ENCODE measurements around the gene CDH22.

The CDH22 gene

DNA sequence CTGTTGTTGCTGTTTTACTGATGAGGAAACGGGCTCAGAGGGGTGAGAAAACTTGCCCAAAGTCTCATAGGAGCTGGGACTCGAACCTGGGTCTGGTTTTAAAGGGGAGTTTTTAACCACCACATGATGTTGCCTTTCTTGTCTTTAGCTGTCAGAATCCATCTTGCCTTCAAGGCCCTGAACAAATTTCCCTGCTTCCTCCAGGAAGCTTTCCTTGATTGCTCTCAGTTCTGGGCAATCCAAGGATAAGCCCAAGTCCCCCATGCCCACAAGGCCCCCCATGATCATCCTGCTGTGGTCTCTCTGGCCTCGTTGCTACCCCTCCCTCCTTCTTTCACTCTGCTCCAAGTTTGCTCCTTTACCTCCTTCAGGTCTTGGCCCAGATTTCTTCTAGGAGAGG, 116.7 kb downstream of the CDH22 start:
- no peaks in the 10 kb centered on the region for H3K36me3 Mint-ChIP-seq
- H3K27me3 Mint-ChIP-seq: peaks cover 35% of the 10 kb centered on the region
- no peak overlapping the region for H3K4me3 Mint-ChIP-seq
- ATAC-seq: no peak
- no peak overlapping the region for H3K27ac Mint-ChIP-seq
- H3K4me1 Mint-ChIP-seq: peaks cover 5% of the 10 kb centered on the region
- peaks cover 4% of the 10 kb centered on the region for H3K9me3 Mint-ChIP-seq

DNA sequence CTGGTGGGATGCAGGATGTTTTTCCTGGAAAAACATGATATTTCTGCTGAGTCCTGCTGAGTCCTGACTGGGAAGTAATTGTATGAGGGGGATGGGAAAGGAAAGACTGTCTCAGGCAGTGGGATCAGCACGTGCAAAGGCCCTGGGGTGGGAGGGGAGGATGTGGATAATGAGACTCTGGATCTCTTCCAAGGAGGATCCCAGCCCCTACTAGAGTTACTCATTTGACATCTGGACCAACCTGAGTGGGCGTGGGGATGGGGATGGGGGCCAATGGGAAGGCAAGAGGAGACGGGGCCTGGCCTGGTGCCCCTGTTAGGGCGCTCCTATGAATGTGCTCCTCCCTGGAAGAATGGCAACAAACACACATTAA, 117.1 kb downstream of the CDH22 start:
- H3K4me3 Mint-ChIP-seq: no peak overlapping the region
- H3K27me3 Mint-ChIP-seq: peaks cover 40% of the 10 kb centered on the region
- peaks cover 4% of the 10 kb centered on the region for H3K9me3 Mint-ChIP-seq
- no peak overlapping the region for H3K27ac Mint-ChIP-seq
- no peaks in the 10 kb centered on the region for H3K36me3 Mint-ChIP-seq
- H3K4me1 Mint-ChIP-seq: peaks cover 5% of the 10 kb centered on the region
- no peak for ATAC-seq

DNA sequence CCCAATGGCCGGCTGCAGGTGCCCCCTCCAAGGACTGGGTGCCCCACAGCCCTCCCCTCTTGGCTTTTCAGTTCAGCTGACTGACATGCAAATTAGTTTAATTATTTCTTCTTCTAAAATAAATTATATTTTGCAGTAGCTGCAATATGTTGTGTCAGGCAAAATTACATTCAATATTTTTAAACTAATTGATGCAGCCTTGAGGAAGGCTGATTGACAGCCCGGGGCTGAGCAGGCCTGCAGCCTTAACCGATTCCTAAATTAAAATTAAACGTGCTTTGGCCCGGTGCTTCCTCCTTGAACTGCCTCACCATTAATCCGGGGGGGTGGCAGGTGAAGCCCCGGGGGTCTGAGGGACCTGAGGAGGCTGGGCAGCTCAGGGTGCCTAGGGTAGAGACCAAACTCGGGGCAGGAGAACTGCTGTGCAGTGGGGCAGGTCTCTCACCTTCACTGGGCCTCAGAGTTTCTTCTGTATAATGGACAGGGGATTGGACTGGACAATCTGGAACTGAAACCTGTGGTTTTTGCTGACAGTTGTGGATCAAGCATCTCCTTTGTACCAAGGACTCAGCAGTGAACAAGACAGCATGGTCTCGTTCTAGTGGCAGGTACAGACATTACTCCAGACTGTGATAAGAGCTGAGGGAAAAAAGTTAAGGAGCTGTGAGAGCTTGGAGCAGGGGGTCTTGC, 117.7 kb downstream of the CDH22 start:
- ATAC-seq: no peak

DNA sequence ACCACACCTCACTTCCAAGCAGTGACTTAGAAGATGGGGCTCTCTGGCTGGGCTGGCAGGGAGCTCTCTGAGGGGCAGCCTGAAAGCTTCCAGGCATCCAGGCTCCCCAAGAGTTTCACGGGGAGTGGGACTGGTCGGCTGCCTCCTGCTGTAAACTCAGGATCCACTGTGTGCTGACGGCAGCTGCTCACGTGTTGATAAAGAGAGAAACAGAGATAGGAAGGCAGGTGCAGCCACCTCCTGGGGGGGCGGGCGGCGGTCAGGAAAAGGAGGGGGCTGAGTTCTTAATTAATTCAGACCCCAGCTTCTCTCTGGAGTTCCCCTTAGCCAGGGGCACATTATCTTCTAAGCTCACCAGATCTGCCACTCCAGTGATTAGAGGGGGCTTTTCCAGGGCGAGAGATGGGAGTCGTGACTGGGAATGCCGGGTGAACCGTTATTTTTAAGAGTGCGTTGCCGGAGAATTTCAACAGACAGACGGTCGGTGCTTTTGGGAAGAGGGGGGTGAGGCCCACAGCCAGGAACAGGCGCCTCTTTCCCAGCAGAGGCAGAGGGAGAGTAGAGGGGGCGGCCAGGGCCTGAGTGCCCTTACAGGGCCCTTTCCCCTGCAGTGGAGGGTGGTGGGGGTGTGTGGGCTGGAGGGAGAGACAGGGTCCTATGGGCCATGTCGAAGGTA, 119.3 kb downstream of the CDH22 start:
- Mint-ChIP-seq H3K4me1 (peaks cover 5% of the 10 kb centered on the region), H3K9me3 (peaks cover 4% of the 10 kb centered on the region), H3K4me3 (no peak overlapping the region), H3K27me3 (peaks cover 41% of the 10 kb centered on the region), H3K27ac (no peak overlapping the region), H3K36me3 (no peaks in the 10 kb centered on the region)
- no peak for ATAC-seq

More for the DNA sequence above, 117.7 kb downstream of the CDH22 start:
- no peak overlapping the region for H3K27ac Mint-ChIP-seq
- peaks cover 43% of the 10 kb centered on the region for H3K27me3 Mint-ChIP-seq
- H3K4me1 Mint-ChIP-seq: peaks cover 5% of the 10 kb centered on the region
- H3K4me3 Mint-ChIP-seq: no peak overlapping the region
- H3K36me3 Mint-ChIP-seq: no peaks in the 10 kb centered on the region
- peaks cover 4% of the 10 kb centered on the region for H3K9me3 Mint-ChIP-seq

DNA sequence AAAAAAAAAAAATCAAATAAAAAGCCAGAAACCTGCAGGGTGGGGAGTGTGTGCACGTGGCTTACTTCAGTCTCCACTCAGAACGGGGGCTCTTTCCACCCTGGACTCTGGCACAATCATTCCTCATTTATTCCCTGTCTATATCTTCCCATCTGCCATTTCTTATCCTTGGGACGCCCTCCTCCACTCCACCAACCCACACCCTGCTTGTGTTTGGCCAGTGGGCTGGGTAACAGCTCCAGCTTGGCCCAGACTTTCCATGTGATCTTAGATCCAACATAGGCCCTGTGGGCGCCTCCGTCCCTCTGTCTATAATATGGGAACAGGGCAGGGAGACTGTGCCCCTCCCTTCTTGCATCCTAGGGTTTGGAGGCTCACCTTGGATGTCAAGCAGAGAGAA, 122.1 kb downstream of the CDH22 start:
- Mint-ChIP-seq H3K36me3 (no peaks in the 10 kb centered on the region), H3K9me3 (peaks cover 4% of the 10 kb centered on the region), H3K4me3 (no peak overlapping the region), H3K27ac (no peak overlapping the region), H3K27me3 (peaks cover 48% of the 10 kb centered on the region), H3K4me1 (peaks cover 5% of the 10 kb centered on the region)
- ATAC-seq: no peak

DNA sequence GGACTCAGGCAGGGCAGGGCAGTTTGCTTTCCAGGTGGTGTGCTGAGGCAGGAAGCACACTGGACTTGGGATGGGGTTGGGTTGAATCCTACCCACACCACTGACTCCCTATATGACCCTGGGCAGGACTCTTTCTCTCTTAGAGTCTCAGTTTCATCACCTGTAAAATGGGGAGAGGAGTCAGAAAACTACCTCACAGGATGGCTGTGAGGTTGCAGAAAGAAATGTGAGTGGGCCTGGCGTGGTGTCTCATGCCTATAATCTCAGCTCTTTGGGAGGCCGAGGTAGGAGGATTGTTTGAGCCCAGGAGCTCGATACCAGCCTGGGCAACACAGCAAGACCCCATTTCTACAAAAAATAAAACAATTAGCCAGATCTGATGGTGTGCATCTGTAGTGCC, 122.9 kb downstream of the CDH22 start:
- Mint-ChIP-seq H3K9me3 (no peaks in the 10 kb centered on the region), H3K27me3 (peaks cover 50% of the 10 kb centered on the region), H3K4me3 (no peak overlapping the region), H3K4me1 (no peaks in the 10 kb centered on the region), H3K27ac (no peak overlapping the region), H3K36me3 (no peaks in the 10 kb centered on the region)
- ATAC-seq: no peak

DNA sequence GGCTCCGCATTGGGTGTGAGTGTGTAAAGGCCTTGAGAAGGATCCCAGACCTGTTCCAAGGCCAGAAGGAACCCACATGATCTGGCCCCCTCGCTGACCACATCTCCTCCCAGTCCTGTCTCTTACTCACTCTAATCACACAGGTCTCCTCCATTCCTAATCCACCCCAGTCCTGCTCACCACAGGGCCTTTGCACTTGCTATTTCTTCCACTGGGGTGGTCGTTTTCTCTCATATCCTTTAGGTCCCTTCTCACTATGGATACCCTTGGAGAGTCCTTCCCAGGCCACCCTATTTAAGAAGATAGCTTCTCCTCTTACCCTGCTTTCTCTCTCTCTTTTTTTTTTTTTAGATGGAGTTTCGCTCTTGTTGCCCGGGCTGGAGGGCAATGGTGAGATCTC, 124.5 kb downstream of the CDH22 start:
- Mint-ChIP-seq H3K27me3 (peaks cover 61% of the 10 kb centered on the region), H3K36me3 (no peaks in the 10 kb centered on the region), H3K4me3 (no peak overlapping the region), H3K9me3 (no peaks in the 10 kb centered on the region), H3K4me1 (no peaks in the 10 kb centered on the region), H3K27ac (no peak overlapping the region)
- ATAC-seq: no peak

DNA sequence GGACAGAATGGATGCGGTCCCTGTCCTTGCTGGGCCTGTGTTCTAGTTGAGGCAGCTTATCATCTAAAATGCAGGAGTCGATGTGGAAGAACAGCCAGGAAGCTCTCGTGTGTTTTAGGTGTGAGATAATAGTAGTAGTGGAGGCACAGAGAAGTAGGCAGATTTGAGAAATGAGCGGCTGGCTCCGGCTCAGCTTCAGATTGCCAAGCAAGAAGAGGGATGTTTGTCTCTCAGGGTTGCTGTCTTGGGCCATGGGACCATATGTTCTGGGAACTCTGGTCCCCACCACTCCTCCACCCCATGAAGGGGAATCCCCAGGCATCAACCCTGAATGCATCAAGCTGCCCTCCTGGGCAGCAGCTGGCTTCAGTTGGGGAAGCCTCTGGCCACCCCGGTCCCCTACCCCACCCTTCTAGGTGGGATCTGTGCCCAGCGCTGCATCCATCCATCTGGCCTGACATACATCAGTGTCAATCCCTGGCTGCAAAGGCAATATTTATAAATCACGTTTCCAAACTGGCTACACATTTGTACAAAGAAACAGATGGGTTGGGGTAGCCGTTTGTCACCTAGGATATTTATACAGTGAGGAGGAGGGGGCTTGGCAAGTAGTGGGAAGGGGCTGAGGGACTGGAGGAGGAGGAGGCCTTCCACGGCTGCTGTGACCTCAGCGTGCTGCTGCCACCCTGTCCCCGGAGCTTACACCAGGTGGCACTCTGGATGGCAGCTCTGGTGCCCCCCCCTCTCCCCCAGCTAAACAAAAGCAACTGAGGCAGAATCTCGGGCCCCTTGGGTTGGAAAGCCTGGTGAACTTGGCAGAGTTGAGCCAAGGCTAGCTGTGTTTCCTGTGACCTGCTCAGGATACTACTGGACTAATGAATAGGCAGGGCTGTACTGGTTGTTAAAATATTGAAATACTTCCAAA, 125.8 kb downstream of the CDH22 start:
- Mint-ChIP-seq H3K36me3 (no peaks in the 10 kb centered on the region), H3K4me1 (no peaks in the 10 kb centered on the region), H3K9me3 (no peaks in the 10 kb centered on the region), H3K27me3 (peaks cover 67% of the 10 kb centered on the region), H3K4me3 (no peak overlapping the region), H3K27ac (no peak overlapping the region)
- ATAC-seq: no peak

DNA sequence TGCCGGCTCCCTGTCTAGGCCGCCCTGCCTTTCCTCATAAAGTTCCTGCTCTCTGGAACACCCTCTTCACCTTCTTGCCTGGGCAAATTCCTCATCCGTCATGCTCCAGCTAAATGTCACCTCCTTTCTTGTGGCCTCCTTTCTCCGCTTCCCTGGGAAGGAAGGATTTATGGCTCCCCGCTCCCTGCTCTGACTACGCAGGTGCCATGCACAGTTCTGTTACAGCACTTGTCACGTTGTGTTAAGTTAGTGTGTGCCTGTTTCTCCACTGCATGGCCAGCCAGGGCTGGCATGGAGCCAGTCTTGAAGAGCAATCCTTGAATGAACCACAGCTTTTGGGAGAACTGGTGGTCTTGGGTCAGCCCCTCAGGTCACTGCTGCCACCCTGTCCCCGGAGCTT, 128.4 kb downstream of the CDH22 start:
- no peaks in the 10 kb centered on the region for H3K4me1 Mint-ChIP-seq
- peaks cover 67% of the 10 kb centered on the region for H3K27me3 Mint-ChIP-seq
- no peaks in the 10 kb centered on the region for H3K36me3 Mint-ChIP-seq
- no peaks in the 10 kb centered on the region for H3K9me3 Mint-ChIP-seq
- H3K27ac Mint-ChIP-seq: no peak overlapping the region
- no peak for ATAC-seq
- H3K4me3 Mint-ChIP-seq: no peak overlapping the region

DNA sequence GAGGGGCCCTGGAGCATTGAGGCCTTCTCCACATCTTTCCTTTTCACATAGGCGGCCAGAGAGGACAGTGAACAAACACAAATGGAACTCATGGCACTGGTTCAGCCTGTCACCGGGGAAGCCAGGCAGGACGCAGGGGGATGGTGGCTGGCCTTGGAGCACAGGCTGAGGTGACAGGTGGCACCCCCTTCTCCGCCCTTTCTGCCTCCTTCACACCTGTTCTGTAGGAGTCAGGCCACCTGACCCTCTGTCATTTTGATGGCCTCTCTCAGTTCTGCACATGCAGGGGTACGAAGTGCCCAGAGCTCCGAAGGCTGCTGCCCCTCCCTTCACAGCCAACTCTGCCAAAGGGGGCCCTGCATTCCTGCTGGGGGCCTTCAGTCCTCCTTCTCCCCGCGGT, 129.4 kb downstream of the CDH22 start:
- Mint-ChIP-seq H3K27ac (no peak overlapping the region), H3K9me3 (no peaks in the 10 kb centered on the region), H3K27me3 (peaks cover 68% of the 10 kb centered on the region), H3K4me1 (no peaks in the 10 kb centered on the region), H3K4me3 (no peak overlapping the region), H3K36me3 (no peaks in the 10 kb centered on the region)
- ATAC-seq: no peak

DNA sequence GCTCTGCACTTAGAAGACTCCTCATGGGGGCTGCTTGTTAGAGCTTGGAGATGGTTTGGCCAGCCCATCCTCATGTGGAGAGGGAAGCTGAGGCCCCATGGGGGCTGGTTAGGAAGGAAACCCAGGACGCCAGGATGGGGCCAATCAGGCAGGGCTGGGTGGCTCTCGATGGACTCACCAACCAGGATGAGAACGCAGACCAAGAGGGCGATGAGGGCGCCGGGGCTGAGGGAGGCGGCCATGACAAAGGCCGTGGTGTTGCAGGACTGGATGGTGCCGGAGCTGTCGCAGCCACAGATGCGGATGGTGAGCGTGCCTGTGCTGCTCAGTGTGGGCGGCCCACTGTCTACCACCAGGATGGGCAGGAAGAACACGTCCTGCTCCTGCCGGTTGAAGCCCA, 130.5 kb downstream of the CDH22 start:
- ATAC-seq: no peak

DNA sequence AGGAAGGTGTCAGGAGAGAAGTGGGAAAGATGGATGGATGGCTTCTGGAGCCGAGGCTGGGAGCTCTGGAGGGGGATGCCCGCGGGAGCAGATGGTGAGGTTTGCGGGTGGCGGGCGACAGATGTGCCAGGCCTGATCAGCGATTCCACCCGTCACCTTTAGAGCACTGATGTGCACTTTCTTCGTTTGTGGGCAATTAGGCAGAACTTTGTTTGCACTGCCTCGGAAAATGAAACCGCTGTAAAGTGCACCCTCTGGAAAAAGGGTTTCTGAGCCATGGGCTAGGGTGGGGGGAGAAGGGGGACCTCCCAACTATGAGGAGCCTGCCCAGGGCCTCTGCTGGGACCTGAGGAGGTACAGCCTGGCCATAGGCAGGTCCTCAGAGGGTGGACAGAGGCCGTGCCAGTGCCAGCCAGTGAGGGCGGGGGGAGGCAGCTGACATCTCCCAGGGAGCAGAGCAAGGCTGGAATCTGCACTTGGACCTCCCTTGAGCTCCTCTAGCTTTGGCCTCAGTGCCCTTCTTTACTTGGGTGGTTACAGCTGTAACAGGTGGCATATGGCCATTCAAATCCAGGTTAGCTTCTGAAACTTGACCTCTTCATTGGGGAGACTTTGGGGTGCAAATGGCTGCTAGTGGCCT, 131.4 kb downstream of the CDH22 start:
- no peak for ATAC-seq
- Mint-ChIP-seq H3K36me3 (no peaks in the 10 kb centered on the region), H3K27ac (no peak overlapping the region), H3K4me1 (peaks cover under 1% of the 10 kb centered on the region), H3K27me3 (peaks cover 75% of the 10 kb centered on the region), H3K4me3 (no peak overlapping the region), H3K9me3 (no peaks in the 10 kb centered on the region)

More for the DNA sequence above, 130.5 kb downstream of the CDH22 start:
- H3K9me3 Mint-ChIP-seq: no peaks in the 10 kb centered on the region
- no peak overlapping the region for H3K4me3 Mint-ChIP-seq
- H3K27me3 Mint-ChIP-seq: peaks cover 73% of the 10 kb centered on the region
- no peaks in the 10 kb centered on the region for H3K4me1 Mint-ChIP-seq
- no peak overlapping the region for H3K27ac Mint-ChIP-seq
- no peaks in the 10 kb centered on the region for H3K36me3 Mint-ChIP-seq

DNA sequence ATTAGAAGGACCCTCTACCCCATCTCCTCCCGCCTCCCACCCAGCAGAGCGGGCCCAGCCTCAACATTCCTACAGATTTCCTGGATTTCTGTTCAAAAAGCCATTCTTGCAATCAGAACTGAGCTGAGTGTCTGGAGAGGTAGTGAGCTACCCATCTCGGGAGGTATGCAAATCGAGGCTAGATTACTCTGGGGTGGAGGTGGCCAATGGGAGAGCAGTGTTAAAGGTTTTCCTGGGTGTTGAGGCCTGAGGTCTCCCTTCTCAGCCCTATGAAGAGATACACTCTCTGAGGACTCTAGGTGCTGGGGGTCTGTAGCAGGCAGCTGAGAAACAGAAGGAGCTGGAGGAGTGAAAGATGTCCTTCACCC, 133.2 kb downstream of the CDH22 start:
- H3K4me3 Mint-ChIP-seq: no peak overlapping the region
- peaks cover 74% of the 10 kb centered on the region for H3K27me3 Mint-ChIP-seq
- peaks cover 5% of the 10 kb centered on the region for H3K4me1 Mint-ChIP-seq
- ATAC-seq: no peak
- H3K36me3 Mint-ChIP-seq: no peaks in the 10 kb centered on the region
- H3K9me3 Mint-ChIP-seq: no peaks in the 10 kb centered on the region
- no peak overlapping the region for H3K27ac Mint-ChIP-seq

DNA sequence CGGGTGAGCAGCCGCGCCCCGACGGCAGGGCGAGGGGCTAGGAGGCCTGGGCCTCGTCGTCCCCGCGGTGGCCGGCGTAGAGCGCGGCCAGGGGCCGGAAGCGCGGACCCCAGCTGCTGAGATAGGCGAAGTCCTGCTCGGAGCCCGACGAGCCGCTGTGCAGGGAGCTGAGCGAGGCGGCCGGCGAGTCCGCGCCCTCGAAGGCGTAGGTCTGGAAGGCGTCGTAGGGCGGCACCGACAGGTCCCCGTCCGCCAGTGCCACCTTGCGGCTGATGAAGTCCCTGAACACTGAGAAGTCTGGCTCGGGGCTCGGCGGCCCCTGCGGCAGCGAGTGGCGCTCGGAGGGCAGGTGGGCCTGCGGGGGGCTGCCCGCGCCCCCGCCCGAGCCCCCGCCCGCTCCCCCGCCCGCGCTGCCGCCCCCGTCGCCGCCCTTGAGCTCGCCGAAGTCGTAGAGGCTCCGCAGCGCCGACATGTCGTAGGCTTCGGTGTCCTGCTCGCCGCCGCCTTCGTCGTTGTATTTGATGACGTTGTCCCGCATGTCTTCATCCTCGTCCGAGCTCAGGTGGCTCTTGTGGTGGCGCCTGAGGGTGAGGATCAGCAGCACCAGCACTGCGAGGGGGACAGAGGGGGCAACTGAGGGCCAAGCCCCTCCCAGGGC, 133.7 kb downstream of the CDH22 start:
- no peaks in the 10 kb centered on the region for H3K9me3 Mint-ChIP-seq
- peak; percentile 77 for ATAC-seq
- no peak overlapping the region for H3K27ac Mint-ChIP-seq
- no peaks in the 10 kb centered on the region for H3K36me3 Mint-ChIP-seq
- H3K4me3 Mint-ChIP-seq: no peak overlapping the region
- H3K27me3 Mint-ChIP-seq: peaks cover 69% of the 10 kb centered on the region
- peaks cover 5% of the 10 kb centered on the region for H3K4me1 Mint-ChIP-seq
